AG09309 (cell line): ENCODE measurements around the gene LUC7L3.

Experiments
- DNase-seq: peaks from one replicate; pipeline ENCODE4 v3.0.0-alpha.2; 2010; ENCODE audit warnings: low read depth
- H3K4me3 ChIP-seq: 2 replicates; pipeline ENCODE4 v1.5.1; 2011; ENCODE audit warnings: mild to moderate bottlenecking, low read depth, low read length, moderate library complexity; ENCODE audit not compliant: control insufficient read depth
- TF ChIP-seq, protein P1 (sequence below): IDR thresholded peaks from 2 replicates; pipeline ENCODE4 v1.5.1; 2011; ENCODE audit warnings: mild to moderate bottlenecking, low read depth, low read length, inconsistent platforms; ENCODE audit not compliant: insufficient read depth, control insufficient read depth; ENCODE audit errors: missing control alignments

LUC7L3 gene

GRCh38 chr17:50805486-50805885, 86.1 kb downstream of the LUC7L3 start:
- DNase-seq, result no peak
- TF ChIP-seq, protein P1, sequence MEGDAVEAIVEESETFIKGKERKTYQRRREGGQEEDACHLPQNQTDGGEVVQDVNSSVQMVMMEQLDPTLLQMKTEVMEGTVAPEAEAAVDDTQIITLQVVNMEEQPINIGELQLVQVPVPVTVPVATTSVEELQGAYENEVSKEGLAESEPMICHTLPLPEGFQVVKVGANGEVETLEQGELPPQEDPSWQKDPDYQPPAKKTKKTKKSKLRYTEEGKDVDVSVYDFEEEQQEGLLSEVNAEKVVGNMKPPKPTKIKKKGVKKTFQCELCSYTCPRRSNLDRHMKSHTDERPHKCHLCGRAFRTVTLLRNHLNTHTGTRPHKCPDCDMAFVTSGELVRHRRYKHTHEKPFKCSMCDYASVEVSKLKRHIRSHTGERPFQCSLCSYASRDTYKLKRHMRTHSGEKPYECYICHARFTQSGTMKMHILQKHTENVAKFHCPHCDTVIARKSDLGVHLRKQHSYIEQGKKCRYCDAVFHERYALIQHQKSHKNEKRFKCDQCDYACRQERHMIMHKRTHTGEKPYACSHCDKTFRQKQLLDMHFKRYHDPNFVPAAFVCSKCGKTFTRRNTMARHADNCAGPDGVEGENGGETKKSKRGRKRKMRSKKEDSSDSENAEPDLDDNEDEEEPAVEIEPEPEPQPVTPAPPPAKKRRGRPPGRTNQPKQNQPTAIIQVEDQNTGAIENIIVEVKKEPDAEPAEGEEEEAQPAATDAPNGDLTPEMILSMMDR, result no peak

More at GRCh38 chr17:50805486-50805885, 86.1 kb downstream of the LUC7L3 start:
- H3K4me3 ChIP-seq, result no peak overlapping the region
